ENCODE data around the gene CDH23. TPM values are rescaled to one million over a fixed set of nuclear protein-coding genes. Genes with fewer than 3 reads are reported as not detected.

The CDH23 gene
- total RNA-seq, 1 experiment from 2014 or later: 0.02 TPM

GRCh38 chr10:71715860-71716259, 319.1 kb downstream of the CDH23 start:
- intact Hi-C loops (cut with micrococcal nuclease): no loop called here
- CTCF ChIA-PET: interaction anchor here (1.1 to 1.2 kb wide), 3 partner anchors 24 to 401 kb away, joined by 3 to 5 read pairs (median 4); no protein-coding TSS in a partner anchor
- TF ChIP-seq CTCF (IDR thresholded peaks at IDR 0.05; ENCODE audit: unreplicated experiment): no peak
- POLR2A ChIA-PET: interaction anchor here (1.4 kb wide), 1 partner anchor 51 kb away, joined by 3 read pairs; no protein-coding TSS in a partner anchor
- no peaks in the 10 kb centered on the region for H3K27me3 Mint-ChIP-seq (ENCODE audit: insufficient read depth, unreplicated experiment)
- H3K27ac Mint-ChIP-seq (ENCODE audit: low read depth, unreplicated experiment): no peak overlapping the region
- no peaks in the 10 kb centered on the region for H3K36me3 Mint-ChIP-seq (ENCODE audit: insufficient read depth, unreplicated experiment)
- no peak for DNase-seq (ENCODE audit: unreplicated experiment)
- no peaks in the 10 kb centered on the region for H3K9me3 Mint-ChIP-seq (ENCODE audit: unreplicated experiment)
- peaks cover 18% of the 10 kb centered on the region for H3K4me1 Mint-ChIP-seq (ENCODE audit: insufficient read depth, unreplicated experiment)
- BruUV-seq (replicated peaks): no TSS peak
- H3K4me3 Mint-ChIP-seq (ENCODE audit: unreplicated experiment): no peak overlapping the region

GRCh38 chr10:71716426-71716825, 319.7 kb downstream of the CDH23 start:
- no peaks in the 10 kb centered on the region for H3K27me3 Mint-ChIP-seq (ENCODE audit: insufficient read depth, unreplicated experiment)
- peaks cover 18% of the 10 kb centered on the region for H3K4me1 Mint-ChIP-seq (ENCODE audit: insufficient read depth, unreplicated experiment)
- H3K4me3 Mint-ChIP-seq (ENCODE audit: unreplicated experiment): no peak overlapping the region
- H3K36me3 Mint-ChIP-seq (ENCODE audit: insufficient read depth, unreplicated experiment): no peaks in the 10 kb centered on the region
- CTCF ChIA-PET: interaction anchor here (0.7 to 1.2 kb wide), 4 partner anchors 8 to 401 kb away, joined by 3 to 5 read pairs (median 4); no protein-coding TSS in a partner anchor
- H3K27ac Mint-ChIP-seq (ENCODE audit: low read depth, unreplicated experiment): no peak overlapping the region
- TF ChIP-seq CTCF (IDR thresholded peaks at IDR 0.05; ENCODE audit: unreplicated experiment): no peak
- no peak for DNase-seq (ENCODE audit: unreplicated experiment)
- H3K9me3 Mint-ChIP-seq (ENCODE audit: unreplicated experiment): no peaks in the 10 kb centered on the region
- intact Hi-C loops (cut with micrococcal nuclease): no loop called here
- BruUV-seq (replicated peaks): no TSS peak
- POLR2A ChIA-PET: no interaction called here

GRCh38 chr10:71717056-71717455, 320.3 kb downstream of the CDH23 start:
- CTCF ChIA-PET: interaction anchor here (0.7 to 1.1 kb wide), 3 partner anchors 9 to 397 kb away, joined by 3 to 5 read pairs (median 4); no protein-coding TSS in a partner anchor

GRCh38 chr10:71717551-71717951, 320.8 kb downstream of the CDH23 start:
- Mint-ChIP-seq H3K27ac (ENCODE audit: low read depth, unreplicated experiment) (no peak overlapping the region), H3K9me3 (ENCODE audit: unreplicated experiment) (no peaks in the 10 kb centered on the region), H3K27me3 (ENCODE audit: insufficient read depth, unreplicated experiment) (no peaks in the 10 kb centered on the region), H3K4me3 (ENCODE audit: unreplicated experiment) (no peak overlapping the region), H3K36me3 (ENCODE audit: insufficient read depth, unreplicated experiment) (no peaks in the 10 kb centered on the region), H3K4me1 (ENCODE audit: insufficient read depth, unreplicated experiment) (peaks cover 18% of the 10 kb centered on the region)
- no peak for DNase-seq (ENCODE audit: unreplicated experiment)
- no TSS peak for BruUV-seq (replicated peaks)
- TF ChIP-seq CTCF (IDR thresholded peaks at IDR 0.05; ENCODE audit: unreplicated experiment): no peak
- ChIA-PET POLR2A (no interaction called here), CTCF (interaction anchor here (0.6 to 0.9 kb wide), 3 partner anchors 9 to 2000 kb away, joined by 3 to 5 read pairs (median 3); no protein-coding TSS in a partner anchor)
- intact Hi-C loops (cut with micrococcal nuclease): no loop called here

More at GRCh38 chr10:71717056-71717455, 320.3 kb downstream of the CDH23 start:
- no peak for TF ChIP-seq CTCF (IDR thresholded peaks at IDR 0.05; ENCODE audit: unreplicated experiment)
- Mint-ChIP-seq H3K27ac (ENCODE audit: low read depth, unreplicated experiment) (no peak overlapping the region), H3K36me3 (ENCODE audit: insufficient read depth, unreplicated experiment) (no peaks in the 10 kb centered on the region), H3K27me3 (ENCODE audit: insufficient read depth, unreplicated experiment) (no peaks in the 10 kb centered on the region), H3K4me1 (ENCODE audit: insufficient read depth, unreplicated experiment) (peaks cover 18% of the 10 kb centered on the region), H3K9me3 (ENCODE audit: unreplicated experiment) (no peaks in the 10 kb centered on the region), H3K4me3 (ENCODE audit: unreplicated experiment) (no peak overlapping the region)
- no peak for DNase-seq (ENCODE audit: unreplicated experiment)
- BruUV-seq (replicated peaks): no TSS peak
- intact Hi-C loops (cut with micrococcal nuclease): no loop called here
- POLR2A ChIA-PET: no interaction called here
